IPS DF 4.7 (cell line): ENCODE data around the gene MYG1.

Experiments
- DNase-seq: peaks from one replicate; pipeline ENCODE4 v3.0.0-alpha.2; 2013; ENCODE audit warnings: low spot score; ENCODE audit errors: extremely low read depth

Gene MYG1

DNA sequence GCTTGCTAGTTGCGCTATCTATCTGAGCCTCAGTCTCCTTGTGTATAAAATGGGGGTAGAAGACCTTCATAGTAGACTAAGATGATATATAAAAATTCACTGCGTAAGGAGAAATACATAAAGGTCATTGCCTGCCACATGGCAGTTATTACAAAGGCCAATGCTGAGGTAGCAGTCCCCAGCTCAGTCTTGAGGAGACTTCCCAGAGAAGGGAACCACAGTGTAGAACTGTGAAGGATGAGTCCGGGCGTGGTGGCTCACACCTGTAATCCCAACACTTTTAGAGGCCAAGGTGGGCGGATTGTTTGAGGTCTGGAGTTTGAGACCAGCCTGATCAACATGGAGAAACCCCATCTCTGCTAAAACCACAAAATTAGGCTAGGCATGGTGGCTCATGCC, 53.8 kb downstream of the MYG1 start:
- no peak for DNase-seq

GRCh38 chr12:53355121-53355520, 55.6 kb downstream of the MYG1 start:
- DNase-seq, result no peak
